Esophagus (tissue), 2 donors: ENCODE measurements around the gene SASH1. TPM values are rescaled to one million over a fixed set of nuclear protein-coding genes. Genes with fewer than 3 reads are reported as not detected.

Experiments
- H3K27ac ChIP-seq, 2 donors: one replicate each; pipeline ENCODE4 v1.5.1; 2013; ENCODE audit warnings: low read depth in 2 of 2, mild to moderate bottlenecking in 2 of 2, inconsistent platforms in 1 of 2, low read length in 1 of 2, moderate library complexity in 1 of 2
- H3K27me3 ChIP-seq, 2 donors: one replicate each; pipeline ENCODE4 v1.6.1; 2013; ENCODE audit warnings: low read length in 2 of 2, control low read depth in 1 of 2, mild to moderate bottlenecking in 1 of 2; ENCODE audit not compliant: insufficient read depth in 2 of 2, control insufficient read depth in 1 of 2
- H3K36me3 ChIP-seq, 2 donors: one replicate each; pipeline ENCODE4 v1.6.1; 2013; ENCODE audit warnings: low read length in 1 of 2; ENCODE audit not compliant: control insufficient read depth in 2 of 2, insufficient read depth in 2 of 2
- H3K4me1 ChIP-seq, 2 donors: one replicate each; pipeline ENCODE4 v1.6.1; 2013; ENCODE audit warnings: low read length in 1 of 2; ENCODE audit not compliant: control insufficient read depth in 2 of 2, insufficient read depth in 2 of 2
- H3K4me3 ChIP-seq, 2 donors: one replicate each; pipeline ENCODE4 v1.5.1; 2013; ENCODE audit warnings: low read length in 2 of 2, mild to moderate bottlenecking in 2 of 2, low read depth in 1 of 2, moderate library complexity in 1 of 2
- H3K9me3 ChIP-seq, 2 donors: one replicate each; pipeline ENCODE4 v1.6.1; 2013; ENCODE audit warnings: mild to moderate bottlenecking in 2 of 2, low read depth in 1 of 2, low read length in 1 of 2, moderate library complexity in 1 of 2; ENCODE audit not compliant: control insufficient read depth in 2 of 2, insufficient read depth in 1 of 2
- WGBS, 2 donors: extraction: QIAGEN DNeasy Blood & Tissue Kit; methylation state at CpG; one replicate each; pipeline ENCODE4 v1.1.7; 2013; 5-methylcytosine and 5-hydroxymethylcytosine counted together
- polyA plus RNA-seq, 2 donors: library from polyadenylated mRNA; stranded (reverse); fragments of 200-250 nt; gene quantifications; one replicate each; pipeline ENCODE4 v1.2.3, GENCODE V29; 2013
- donor health status: healthy with polysubstance abuse.
- donor health status: Bipolar disorder and iron deficiency.

SASH1 gene
- polyA plus RNA-seq, 2 donors = 29.6 to 59.0 TPM

GRCh38 chr6:148547110-148547509 is 204.5 kb downstream of the SASH1 start:
- H3K27ac ChIP-seq = no peak overlapping the region
- H3K27me3 ChIP-seq = no peaks in the 10 kb centered on the region
- H3K36me3 ChIP-seq = peaks cover 16 to 27% of the 10 kb centered on the region in 2 donors
- H3K9me3 ChIP-seq = no peaks in the 10 kb centered on the region
- WGBS, 2 donors = 87 to 93% methylated on average over 7 of the region's 7 CpGs
- H3K4me1 ChIP-seq = no peaks in the 10 kb centered on the region
- no peak overlapping the region for H3K4me3 ChIP-seq

GRCh38 chr6:148548065-148548748 is 205.6 kb downstream of the SASH1 start:
- Histone ChIP-seq H3K9me3 (no peaks in the 10 kb centered on the region), H3K27me3 (no peaks in the 10 kb centered on the region), H3K4me1 (no peaks in the 10 kb centered on the region), H3K27ac (no peak overlapping the region), H3K36me3 (peaks cover 16 to 25% of the 10 kb centered on the region in 2 donors), H3K4me3 (no peak overlapping the region)
- WGBS, 2 donors = 72 to 74% methylated on average over 22 of the region's 22 CpGs

- Histone ChIP-seq H3K9me3 (no peaks in the 10 kb centered on the region), H3K4me1 (no peaks in the 10 kb centered on the region), H3K4me3 (no peak overlapping the region), H3K27me3 (no peaks in the 10 kb centered on the region), H3K27ac (no peak overlapping the region), H3K36me3 (peaks cover 16 to 23% of the 10 kb centered on the region in 2 donors)
- WGBS, 2 donors = 75 to 79% methylated on average over 4 of the region's 4 CpGs
Observed at GRCh38 chr6:148548749-148549140, 206.1 kb downstream of the SASH1 start.

GRCh38 chr6:148550569-148550968 is 207.9 kb downstream of the SASH1 start:
- no peak overlapping the region for H3K4me3 ChIP-seq
- H3K36me3 ChIP-seq = peaks cover 12 to 14% of the 10 kb centered on the region in 2 donors
- no peaks in the 10 kb centered on the region for H3K9me3 ChIP-seq
- H3K4me1 ChIP-seq = no peaks in the 10 kb centered on the region
- H3K27ac ChIP-seq = no peak overlapping the region
- no peaks in the 10 kb centered on the region for H3K27me3 ChIP-seq
- 67 to 76% methylated on average over 7 of the region's 7 CpGs for WGBS, 2 donors

GRCh38 chr6:148551226-148551625 is 208.6 kb downstream of the SASH1 start:
- Histone ChIP-seq H3K27me3 (no peaks in the 10 kb centered on the region), H3K4me3 (no peak overlapping the region), H3K4me1 (no peaks in the 10 kb centered on the region), H3K27ac (no peak overlapping the region), H3K9me3 (no peaks in the 10 kb centered on the region), H3K36me3 (peaks cover 7 to 10% of the 10 kb centered on the region in 2 donors)
- WGBS, 2 donors = 65 to 74% methylated on average over 1 of the region's 1 CpG

- no peaks in the 10 kb centered on the region for H3K9me3 ChIP-seq
- H3K27me3 ChIP-seq = no peaks in the 10 kb centered on the region
- WGBS, 2 donors = 62 to 77% methylated on average over 6 to 7 of the region's 7 CpGs
- no peak overlapping the region for H3K27ac ChIP-seq
- H3K36me3 ChIP-seq = no peaks in the 10 kb centered on the region
- no peaks in the 10 kb centered on the region for H3K4me1 ChIP-seq
- no peak overlapping the region for H3K4me3 ChIP-seq
Observed at GRCh38 chr6:148556410-148556809, 213.8 kb downstream of the SASH1 start.

- Histone ChIP-seq H3K9me3 (no peaks in the 10 kb centered on the region), H3K4me1 (no peaks in the 10 kb centered on the region), H3K4me3 (no peak overlapping the region), H3K36me3 (no peaks in the 10 kb centered on the region), H3K27me3 (no peaks in the 10 kb centered on the region), H3K27ac (no peak overlapping the region)
- WGBS, 2 donors = 56 to 62% methylated on average over 7 of the region's 7 CpGs
Observed at GRCh38 chr6:148557796-148558321, 215.2 kb downstream of the SASH1 start.

- Histone ChIP-seq H3K27me3 (no peaks in the 10 kb centered on the region), H3K4me3 (peak overlapping the region; percentile 40 to 42), H3K9me3 (no peaks in the 10 kb centered on the region), H3K27ac (no peak overlapping the region), H3K4me1 (no peaks in the 10 kb centered on the region), H3K36me3 (no peaks in the 10 kb centered on the region)
- 5 to 7% methylated on average over 41 to 46 of the region's 46 CpGs for WGBS, 2 donors
Observed at GRCh38 chr6:148559848-148560433, 217.3 kb downstream of the SASH1 start.

- no peaks in the 10 kb centered on the region for H3K36me3 ChIP-seq
- WGBS, 2 donors = 90 to 94% methylated on average over 6 of the region's 6 CpGs
Observed at GRCh38 chr6:148561629-148562028, 219.0 kb downstream of the SASH1 start.

GRCh38 chr6:148563066-148563465 is 220.4 kb downstream of the SASH1 start:
- Histone ChIP-seq H3K27ac (no peak overlapping the region), H3K27me3 (no peaks in the 10 kb centered on the region), H3K36me3 (no peaks in the 10 kb centered on the region), H3K9me3 (no peaks in the 10 kb centered on the region), H3K4me3 (no peak overlapping the region), H3K4me1 (no peaks in the 10 kb centered on the region)
- WGBS, 2 donors = 84 to 92% methylated on average over 5 of the region's 5 CpGs

More at GRCh38 chr6:148561629-148562028, 219.0 kb downstream of the SASH1 start:
- Histone ChIP-seq H3K27ac (no peak overlapping the region), H3K4me1 (no peaks in the 10 kb centered on the region), H3K4me3 (no peak overlapping the region), H3K9me3 (no peaks in the 10 kb centered on the region), H3K27me3 (no peaks in the 10 kb centered on the region)
